NCI-H2107 treated with DMSO at 0.1 percent for 48 hours (cell line): Measurements from ENCODE around the gene UGT2B28.
"Not testable (repeated sequence)": the region's sequence is repeated elsewhere in the genome, so short reads cannot be mapped to it uniquely, and the experiment has no call there.

ENCODE experiments used
- DNase-seq: peaks from one replicate; lab custom pipeline; 2025; ENCODE audit not compliant: unreplicated experiment; lab: John Stamatoyannopoulos, UW

The UGT2B28 gene

GRCh38 chr4:69280081-69280480 lies at the start of gene UGT2B28:
UGT2B28 (plus strand) TSS chr4:69280475; CDS start chr4:69280501, 26 bp downstream.
- not testable (repeated sequence) for DNase-seq

- DNase-seq = no peak
These were observed 41.2 kb upstream of the UGT2B28 start for GRCh38 chr4:69239092-69239491.

- no peak for DNase-seq
These were observed 40.6 kb upstream of the UGT2B28 start for GRCh38 chr4:69239557-69240168.

DNA sequence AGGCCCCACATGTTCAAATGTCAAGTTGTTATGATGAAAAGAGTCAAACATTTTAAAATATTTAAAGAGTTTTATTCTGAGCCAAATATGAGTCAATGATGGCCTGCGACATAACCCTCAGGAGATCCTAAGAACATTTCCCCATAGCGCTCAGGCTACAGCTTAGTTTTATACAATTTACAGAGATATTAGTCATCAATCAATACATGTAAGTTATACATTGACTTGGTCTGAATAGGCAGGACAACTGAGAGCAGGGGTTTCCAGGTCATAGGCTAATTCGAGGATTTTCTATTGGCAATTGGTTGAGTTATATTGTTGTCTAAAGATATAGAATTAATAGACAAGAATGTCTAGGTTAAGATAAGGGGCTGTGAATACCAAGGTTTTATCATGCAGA lies 39.5 kb upstream of the UGT2B28 start:
- not testable (repeated sequence) for DNase-seq

- DNase-seq = not testable (repeated sequence)
These were observed 38.5 kb upstream of the UGT2B28 start for GRCh38 chr4:69241746-69242145.

GRCh38 chr4:69242562-69243240 lies 37.6 kb upstream of the UGT2B28 start:
- DNase-seq = not testable (repeated sequence)

- DNase-seq = not testable (repeated sequence)
These were observed 29.4 kb upstream of the UGT2B28 start for GRCh38 chr4:69250884-69251283.

DNA sequence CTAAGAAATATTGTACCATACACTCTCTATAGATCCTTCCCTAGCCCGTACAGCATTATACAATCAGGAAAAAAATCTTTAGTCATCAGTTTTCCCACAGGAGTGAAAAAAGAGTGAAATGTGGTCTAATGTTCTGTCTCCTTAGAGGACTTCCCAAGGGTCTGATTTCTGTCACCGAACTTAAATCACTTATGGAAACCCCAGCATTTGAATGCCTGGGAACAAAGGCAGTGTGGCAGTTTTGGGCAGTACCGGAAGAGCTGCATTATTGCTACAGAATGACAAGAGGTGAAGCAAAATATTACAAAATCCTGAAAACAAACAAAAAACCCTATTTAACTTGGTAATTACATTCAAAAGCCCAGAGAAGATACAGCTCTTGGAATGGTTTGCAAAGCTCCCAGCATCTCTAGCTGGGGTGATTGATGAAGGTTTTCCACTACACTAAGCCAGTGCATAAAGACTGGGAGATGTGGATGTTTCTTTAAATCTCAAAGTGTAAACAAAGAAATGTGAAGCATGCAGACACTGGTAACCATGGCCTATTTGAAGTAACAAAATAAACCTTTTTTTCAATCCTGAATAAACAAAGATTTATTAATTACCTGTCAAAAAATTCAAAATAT lies 27.0 kb upstream of the UGT2B28 start:
- DNase-seq = not testable (repeated sequence)

DNA sequence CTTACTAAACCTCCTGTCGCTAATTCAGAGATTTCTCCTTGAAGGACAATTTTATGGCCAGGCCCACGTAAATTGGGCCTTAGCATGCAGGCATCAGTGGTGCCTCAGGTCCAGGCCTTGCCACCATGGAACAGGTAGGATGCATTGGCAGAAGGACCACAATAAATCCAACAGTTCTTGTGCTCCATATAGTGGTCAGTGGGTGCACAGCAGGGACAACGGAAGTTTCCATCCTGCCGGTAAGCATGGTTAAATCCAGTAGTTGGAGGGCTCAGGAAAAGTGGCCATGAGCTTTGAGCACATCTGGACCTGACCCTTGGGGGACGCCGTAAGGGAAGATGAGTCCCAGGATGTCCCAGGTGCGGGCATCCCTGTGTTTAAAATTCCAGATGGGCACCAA lies 11.7 kb upstream of the UGT2B28 start:
- not testable (repeated sequence) for DNase-seq

GRCh38 chr4:69296356-69296755 lies 16.1 kb downstream of the UGT2B28 start:
- DNase-seq = not testable (repeated sequence)

DNA sequence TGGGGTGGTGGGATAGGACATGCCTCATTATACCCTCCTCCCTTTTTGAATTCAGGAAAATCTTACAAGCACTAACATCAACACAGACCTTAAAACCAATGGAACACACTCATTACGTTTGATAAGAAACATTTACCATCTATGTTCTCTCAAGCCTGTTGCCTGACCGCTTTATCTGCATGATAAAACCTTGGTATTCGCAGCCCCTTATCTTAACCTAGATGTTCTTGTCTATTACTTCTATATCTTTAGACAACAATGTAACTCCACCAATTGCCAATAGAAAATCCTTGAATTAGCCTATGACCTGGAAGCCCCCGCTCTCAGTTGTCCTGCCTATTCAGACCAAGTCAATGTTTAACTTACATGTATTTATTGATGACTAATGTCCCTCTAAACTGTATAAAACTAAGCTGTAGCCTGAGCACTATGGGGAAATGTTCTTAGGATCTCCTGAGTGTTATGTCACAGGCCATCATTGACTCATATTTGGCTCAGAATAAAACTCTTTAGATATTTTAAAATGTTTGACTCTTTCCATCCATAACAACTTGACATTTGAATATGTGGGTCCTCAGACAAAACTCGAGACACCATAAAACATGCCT lies 28.3 kb downstream of the UGT2B28 start:
- DNase-seq = not testable (repeated sequence)

DNA sequence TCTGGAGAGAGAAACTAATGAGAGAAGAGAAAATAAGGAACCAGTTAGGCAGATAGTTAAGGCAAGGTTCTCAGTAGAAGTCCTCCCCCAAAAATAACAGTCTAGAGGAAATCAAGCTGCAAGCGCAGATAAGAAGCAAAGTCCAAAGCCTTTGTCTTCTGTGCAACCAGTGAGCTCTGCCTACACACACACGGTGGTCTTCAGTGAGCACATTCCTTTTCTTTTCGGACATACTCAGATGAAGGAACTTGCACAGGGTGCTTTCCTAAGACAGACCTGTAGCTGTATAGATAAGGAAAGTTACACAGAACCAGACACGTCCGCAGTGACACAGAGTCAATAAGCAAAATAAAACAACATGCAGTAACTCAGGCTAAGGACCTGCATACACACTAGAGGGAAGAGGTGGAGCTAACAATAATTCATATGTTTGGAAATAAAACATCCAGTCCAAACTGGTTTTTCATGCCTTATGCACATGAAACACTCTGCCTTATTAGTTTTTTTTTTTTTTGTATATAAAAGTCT lies 29.3 kb downstream of the UGT2B28 start:
- not testable (repeated sequence) for DNase-seq

DNA sequence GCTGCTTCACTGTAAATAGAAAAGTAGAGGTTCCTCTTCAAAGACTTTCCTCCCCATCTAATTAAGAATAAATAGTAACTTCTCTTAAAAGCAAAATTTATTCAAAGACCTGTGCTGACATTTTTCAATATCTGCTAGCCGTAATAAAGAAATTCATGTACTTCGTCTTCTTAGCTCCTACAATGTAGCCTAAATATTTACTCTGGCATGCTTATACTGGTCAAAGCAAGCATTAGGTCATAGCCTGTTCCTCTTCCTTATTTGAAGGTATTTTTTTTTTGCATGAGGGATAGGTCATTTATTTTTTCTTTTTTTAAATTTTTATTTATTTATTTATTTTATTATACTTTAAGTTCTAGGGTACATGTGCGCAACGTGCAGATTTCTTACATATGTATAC lies 30.0 kb downstream of the UGT2B28 start:
- not testable (repeated sequence) for DNase-seq

- peak; percentile 27 for DNase-seq
These were observed 37.5 kb downstream of the UGT2B28 start for GRCh38 chr4:69317669-69318298.

GRCh38 chr4:69321153-69321729 lies 41.0 kb downstream of the UGT2B28 start:
- DNase-seq = peak; percentile 86

DNA sequence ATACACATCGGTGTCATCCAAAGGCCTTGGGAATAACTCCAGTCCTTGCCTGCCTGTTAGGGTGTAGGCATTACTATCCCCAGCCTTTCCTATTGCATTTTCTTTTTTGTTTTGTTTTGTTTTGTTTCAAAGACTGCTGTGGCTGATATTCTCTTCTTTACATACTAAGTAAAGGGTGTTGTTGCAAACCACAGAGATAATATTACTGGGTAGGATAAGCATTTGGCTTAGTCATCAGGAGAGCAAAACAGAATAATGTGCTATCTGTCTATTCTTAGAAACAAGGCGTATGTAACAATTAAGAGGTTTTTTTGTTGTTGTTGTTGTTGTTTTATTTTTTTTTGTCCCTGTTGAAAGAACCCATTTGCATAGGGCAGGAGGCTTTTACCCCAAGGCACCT lies 41.8 kb downstream of the UGT2B28 start:
- DNase-seq = peak; percentile 90

GRCh38 chr4:69323284-69323683 lies 43.0 kb downstream of the UGT2B28 start:
- no peak for DNase-seq

DNA sequence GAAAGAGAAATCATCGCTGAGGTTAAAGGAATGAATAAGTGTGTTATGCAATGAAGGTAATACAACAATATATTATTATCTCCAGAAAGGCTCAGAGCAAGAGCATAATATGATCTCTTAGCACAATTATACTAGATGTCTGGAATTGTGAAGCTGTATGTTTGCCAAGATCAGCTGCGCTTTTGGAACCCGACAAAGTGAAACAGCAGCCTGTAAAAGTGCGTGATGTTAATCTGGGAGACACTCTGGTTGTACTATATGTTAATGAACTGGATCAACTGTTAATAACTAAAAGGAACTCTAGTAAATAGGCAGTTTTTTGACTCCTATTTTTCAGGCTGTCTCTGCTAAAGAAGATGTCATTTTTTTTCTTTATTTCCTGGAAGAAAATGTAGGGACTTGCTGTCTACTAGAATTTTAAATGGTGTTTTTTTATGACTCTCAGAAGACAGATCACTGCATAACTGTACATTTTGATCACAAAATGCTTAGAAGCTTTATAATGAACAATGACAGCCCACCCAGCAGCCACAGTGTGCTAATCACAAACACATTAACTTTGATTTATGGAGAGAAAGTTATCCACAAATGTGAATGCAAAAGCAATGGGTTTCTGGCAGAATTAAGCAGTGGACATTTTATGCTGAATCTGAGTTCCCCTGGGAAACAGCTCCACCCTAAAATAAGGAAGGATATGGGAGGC lies 50.2 kb downstream of the UGT2B28 start:
- no peak for DNase-seq

GRCh38 chr4:69331304-69331703 lies 51.0 kb downstream of the UGT2B28 start:
- DNase-seq = not testable (repeated sequence)

- not testable (repeated sequence) for DNase-seq
These were observed 55.2 kb downstream of the UGT2B28 start for GRCh38 chr4:69335485-69335884.
